Ishikawa (cell line): ENCODE data around the gene RAB11FIP4.

Experiments
- CEBPB ChIP-seq: IDR thresholded peaks from 2 replicates; pipeline ENCODE4 v1.6.1; 2012
- CREB1 ChIP-seq: IDR thresholded peaks from 2 replicates; pipeline ENCODE4 v1.6.1; 2012; ENCODE audit warnings: low read depth
- EGR1 ChIP-seq: IDR thresholded peaks from 2 replicates; pipeline ENCODE4 v1.6.1; 2012
- EP300 ChIP-seq: IDR thresholded peaks from 2 replicates; pipeline ENCODE4 v1.6.1; 2012; ENCODE audit warnings: borderline replicate concordance
- FOXM1 ChIP-seq: IDR thresholded peaks from 2 replicates; pipeline ENCODE4 v1.6.1; 2012; ENCODE audit warnings: low read depth, borderline replicate concordance
- MAX ChIP-seq: IDR thresholded peaks from 2 replicates; pipeline ENCODE4 v1.6.1; 2012
- NFIC ChIP-seq: IDR thresholded peaks from 2 replicates; pipeline ENCODE4 v1.6.1; 2012
- RAD21 ChIP-seq: IDR thresholded peaks from 2 replicates; pipeline ENCODE4 v1.6.1; 2012; ENCODE audit warnings: low read depth
- REST ChIP-seq: IDR thresholded peaks from 2 replicates; pipeline ENCODE4 v1.6.1; 2012; ENCODE audit warnings: low read depth, mild to moderate bottlenecking
- TAF1 ChIP-seq: IDR thresholded peaks from 2 replicates; pipeline ENCODE4 v1.6.1; 2012; ENCODE audit warnings: low read depth, mild to moderate bottlenecking
- TCF12 ChIP-seq: IDR thresholded peaks from 2 replicates; pipeline ENCODE4 v1.6.1; 2012; ENCODE audit warnings: low read depth
- TEAD4 ChIP-seq: IDR thresholded peaks from 2 replicates; pipeline ENCODE4 v1.6.1; 2012
- YY1 ChIP-seq: IDR thresholded peaks from 2 replicates; pipeline ENCODE4 v1.6.1; 2012; ENCODE audit warnings: low read depth
- ZBTB7A ChIP-seq: IDR thresholded peaks from 2 replicates; pipeline ENCODE4 v1.6.1; 2012; ENCODE audit warnings: low read depth
- TF ChIP-seq, protein P1 (sequence below): IDR thresholded peaks from 2 replicates; pipeline ENCODE4 v1.6.1; 2012

Gene RAB11FIP4

GRCh38 chr17:31549121-31549524 is 157.6 kb downstream of the RAB11FIP4 start:
- TF ChIP-seq MAX, result peak; percentile 49; the same call in 1 of the 2 replicates
- TF ChIP-seq YY1, result peak; percentile 24; the same call in 1 of the 2 replicates
- TF ChIP-seq, protein P1, sequence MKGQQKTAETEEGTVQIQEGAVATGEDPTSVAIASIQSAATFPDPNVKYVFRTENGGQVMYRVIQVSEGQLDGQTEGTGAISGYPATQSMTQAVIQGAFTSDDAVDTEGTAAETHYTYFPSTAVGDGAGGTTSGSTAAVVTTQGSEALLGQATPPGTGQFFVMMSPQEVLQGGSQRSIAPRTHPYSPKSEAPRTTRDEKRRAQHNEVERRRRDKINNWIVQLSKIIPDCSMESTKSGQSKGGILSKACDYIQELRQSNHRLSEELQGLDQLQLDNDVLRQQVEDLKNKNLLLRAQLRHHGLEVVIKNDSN, result peak; percentile 63
- no peak for TF ChIP-seq TCF12

GRCh38 chr17:31549525-31550388 is 158.3 kb downstream of the RAB11FIP4 start:
- TF ChIP-seq, protein P1, result peak; percentile 5
- TF ChIP-seq EGR1 (peak; percentile 92), YY1 (peak; percentile 9), REST (no peak), CREB1 (no peak), NFIC (peak; percentile 18; the same call in 1 of the 2 replicates), TEAD4 (peak; percentile 92), ZBTB7A (peak; percentile 83), CEBPB (peak; percentile 13; the same call in 1 of the 2 replicates)

DNA sequence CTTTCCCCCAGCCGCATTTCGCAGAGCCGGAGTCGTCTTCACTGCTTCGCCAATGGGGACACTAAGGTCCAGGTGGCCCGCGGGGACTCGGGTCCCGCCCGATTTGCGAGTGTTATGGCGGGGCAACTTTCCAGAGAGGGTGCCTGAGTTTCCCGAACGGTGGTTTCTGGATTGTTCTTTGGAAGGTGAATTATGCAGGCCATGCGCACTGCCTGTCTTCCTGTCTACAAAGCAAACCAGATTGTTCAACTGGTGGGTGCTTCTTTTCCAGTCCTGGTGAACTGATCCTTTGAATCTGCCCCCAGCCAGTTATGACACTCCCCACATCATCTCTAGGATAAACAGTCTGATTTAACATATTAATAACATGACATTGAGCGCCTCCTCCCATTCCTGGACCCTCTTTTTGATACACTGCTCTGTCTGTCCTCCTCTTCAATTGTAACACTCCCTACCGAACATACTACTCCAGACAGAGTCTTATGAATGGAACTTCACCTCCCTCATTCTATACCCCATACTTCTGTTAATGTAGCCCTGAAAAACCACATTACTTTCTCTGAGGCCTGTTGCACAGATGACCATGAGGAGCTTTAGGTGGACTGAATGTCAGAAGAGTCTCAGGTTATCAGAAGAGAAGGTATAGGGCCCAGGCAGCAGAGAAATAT is 159.0 kb downstream of the RAB11FIP4 start:
- TF ChIP-seq RAD21 (peak; percentile 7; the same call in 1 of the 2 replicates), CREB1 (no peak), EGR1 (no peak), TAF1 (no peak), ZBTB7A (no peak), FOXM1 (no peak), TCF12 (no peak), MAX (peak; percentile 38; the same call in 1 of the 2 replicates), YY1 (no peak; the same call in 1 of the 2 replicates), REST (no peak)

DNA sequence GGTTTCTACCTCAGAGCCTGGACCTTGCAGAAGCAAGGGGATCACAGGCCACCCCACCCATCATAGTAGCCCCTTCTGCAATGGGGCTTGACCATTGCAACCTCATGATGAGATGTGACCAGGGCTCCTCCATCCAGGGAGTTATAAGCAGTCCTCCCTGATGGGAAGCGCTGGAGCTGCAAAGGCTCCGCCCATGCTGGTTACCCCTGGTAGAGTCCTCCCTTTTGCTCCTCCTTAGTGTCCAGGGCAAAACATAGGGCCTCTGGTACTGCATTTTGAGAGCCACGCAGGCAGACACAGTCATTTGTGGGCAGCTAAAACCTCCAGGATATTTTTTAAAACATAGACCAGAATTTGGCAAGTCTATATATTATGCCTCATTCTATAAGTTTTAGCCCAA is 161.1 kb downstream of the RAB11FIP4 start:
- TF ChIP-seq, protein P1, result no peak
- no peak for TF ChIP-seq CEBPB
- no peak for TF ChIP-seq TEAD4
- TF ChIP-seq CREB1, result no peak
- TF ChIP-seq EGR1, result no peak
- TF ChIP-seq ZBTB7A, result no peak
- TF ChIP-seq TCF12, result no peak

- TF ChIP-seq TAF1 (no peak), CREB1 (no peak), RAD21 (no peak), EP300 (no peak), TEAD4 (no peak), FOXM1 (no peak), MAX (no peak), NFIC (no peak), REST (no peak), YY1 (no peak), TCF12 (no peak), EGR1 (no peak), ZBTB7A (no peak), CEBPB (no peak)
- TF ChIP-seq, protein P1, result no peak
These were observed 162.0 kb downstream of the RAB11FIP4 start for GRCh38 chr17:31553506-31553905.
